ENCODE measurements around the gene ASTN2. TPM values are rescaled to one million over a fixed set of nuclear protein-coding genes. Genes with fewer than 3 reads are reported as not detected.

ASTN2 gene
- total RNA-seq, 1 experiment from 2014 or later, result 4.8 TPM

DNA sequence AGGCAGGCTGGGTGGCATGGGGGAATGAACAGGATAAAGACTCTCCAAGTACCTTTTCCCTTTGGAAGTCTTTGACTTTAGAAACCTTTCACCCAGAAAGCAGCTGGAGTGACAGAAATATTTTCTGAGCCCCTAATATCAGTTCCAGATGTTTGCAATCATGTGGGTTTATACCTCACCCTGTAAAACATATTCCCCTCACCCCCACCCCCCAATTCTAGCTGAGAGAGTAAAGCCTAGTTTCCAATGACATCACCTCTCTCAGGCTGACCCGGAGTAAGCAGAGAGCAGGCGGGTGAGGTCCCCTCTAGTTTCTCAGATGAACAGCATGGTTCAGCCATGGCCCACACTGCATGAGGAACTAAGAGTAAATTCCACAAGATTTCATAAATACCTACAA is 810.6 kb downstream of the ASTN2 start:
- CTCF ChIA-PET, result no interaction called here
- Histone ChIP-seq H2AFZ (ENCODE audit: low read depth, low read length, poor library complexity, severe bottlenecking) (no peak overlapping the region), H3K4me3 (replicated peaks in 1 of 2; ENCODE audit: low read depth in 1 of 2, low read length in 2 of 2) (no peak overlapping the region), H3K27me3 (ENCODE audit: insufficient read depth, low read length) (no peaks in the 10 kb centered on the region), H3K36me3 (ENCODE audit: control insufficient read depth in 1 of 2, insufficient read depth in 2 of 2, low read length in 2 of 2) (no peaks in the 10 kb centered on the region), H3K9me2 (ENCODE audit: insufficient read depth) (no peaks in the 10 kb centered on the region), H3K27ac (ENCODE audit: low read depth, low read length) (no peak overlapping the region), H3K4me2 (ENCODE audit: low read length) (no peak overlapping the region), H3K9ac (ENCODE audit: low read length) (no peak overlapping the region), H4K20me1 (ENCODE audit: insufficient read depth) (no peaks in the 10 kb centered on the region), H3K9me3 (ENCODE audit: control insufficient read depth in 1 of 2, insufficient read depth in 1 of 2, low read depth in 1 of 2, low read length in 2 of 2) (no peaks in the 10 kb centered on the region), H3K4me1 (ENCODE audit: control insufficient read depth in 1 of 2, insufficient read depth in 2 of 2, low read length in 2 of 2) (no peaks in the 10 kb centered on the region), H3K79me2 (ENCODE audit: insufficient read depth, low read length) (no peaks in the 10 kb centered on the region)
- intact Hi-C loops (cut with micrococcal nuclease), result no loop called here
- no peak for TF ChIP-seq YY1 (IDR thresholded peaks at IDR 0.05; ENCODE audit: extremely low read depth, insufficient replicate concordance, low read depth, low read length)
- no peak for TF ChIP-seq ZFX (IDR thresholded peaks at IDR 0.05)
- TF ChIP-seq, protein P1, sequence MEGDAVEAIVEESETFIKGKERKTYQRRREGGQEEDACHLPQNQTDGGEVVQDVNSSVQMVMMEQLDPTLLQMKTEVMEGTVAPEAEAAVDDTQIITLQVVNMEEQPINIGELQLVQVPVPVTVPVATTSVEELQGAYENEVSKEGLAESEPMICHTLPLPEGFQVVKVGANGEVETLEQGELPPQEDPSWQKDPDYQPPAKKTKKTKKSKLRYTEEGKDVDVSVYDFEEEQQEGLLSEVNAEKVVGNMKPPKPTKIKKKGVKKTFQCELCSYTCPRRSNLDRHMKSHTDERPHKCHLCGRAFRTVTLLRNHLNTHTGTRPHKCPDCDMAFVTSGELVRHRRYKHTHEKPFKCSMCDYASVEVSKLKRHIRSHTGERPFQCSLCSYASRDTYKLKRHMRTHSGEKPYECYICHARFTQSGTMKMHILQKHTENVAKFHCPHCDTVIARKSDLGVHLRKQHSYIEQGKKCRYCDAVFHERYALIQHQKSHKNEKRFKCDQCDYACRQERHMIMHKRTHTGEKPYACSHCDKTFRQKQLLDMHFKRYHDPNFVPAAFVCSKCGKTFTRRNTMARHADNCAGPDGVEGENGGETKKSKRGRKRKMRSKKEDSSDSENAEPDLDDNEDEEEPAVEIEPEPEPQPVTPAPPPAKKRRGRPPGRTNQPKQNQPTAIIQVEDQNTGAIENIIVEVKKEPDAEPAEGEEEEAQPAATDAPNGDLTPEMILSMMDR (IDR thresholded peaks at IDR 0.05 in 2 of 3, conservative IDR thresholded peaks at IDR 0.05 in 1 of 3; ENCODE audit: borderline replicate concordance in 1 of 3, insufficient read depth in 1 of 3, low read depth in 2 of 3, low read length in 2 of 3), result no peak
- TF ChIP-seq EGR1 (IDR thresholded peaks at IDR 0.05; ENCODE audit: low read depth), result no peak
- TF ChIP-seq, protein P2, sequence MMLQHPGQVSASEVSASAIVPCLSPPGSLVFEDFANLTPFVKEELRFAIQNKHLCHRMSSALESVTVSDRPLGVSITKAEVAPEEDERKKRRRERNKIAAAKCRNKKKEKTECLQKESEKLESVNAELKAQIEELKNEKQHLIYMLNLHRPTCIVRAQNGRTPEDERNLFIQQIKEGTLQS (IDR thresholded peaks at IDR 0.05), result no peak
- no peak for TF ChIP-seq TCF7L2 (IDR thresholded peaks at IDR 0.05; ENCODE audit: borderline replicate concordance, extremely low read depth, insufficient read depth, insufficient read length)
- no peak for TF ChIP-seq JUND (IDR thresholded peaks at IDR 0.05)
- TF ChIP-seq CBX3 (IDR thresholded peaks at IDR 0.05; ENCODE audit: low read depth), result no peak
- TF ChIP-seq ELF1 (IDR thresholded peaks at IDR 0.05; ENCODE audit: borderline replicate concordance, low read depth), result no peak
- DNase-seq (ENCODE audit: low read depth, low spot score) (no peak), ATAC-seq (no peak)
- POLR2A ChIA-PET, result no interaction called here
- RAD21 ChIA-PET (ENCODE audit: low non-redundant PET in 1 of 2, low total read pairs in 2 of 2, uncharacterized antibody in 2 of 2, unreplicated experiment in 2 of 2), result no interaction called here
- no TSS peak for BruUV-seq (replicated peaks)
